Activated CD4-positive, CD25-positive, alpha-beta regulatory T cell treated with anti-CD3 and anti-CD28 coated beads, Interleukin-2, amount 50 U/mL, for 72 hours (primary cell): ENCODE data around the gene OPALIN.
A peak's percentile ranks its signal among the peaks of the same experiment; 100 is the strongest.

Source experiments
- DNase-seq: peaks from one replicate; pipeline ENCODE4 v3.0.0; 2021

OPALIN gene

GRCh38 chr10:96371356-96371755 is 12.6 kb upstream of the OPALIN start:
- no peak for DNase-seq

- DNase-seq, result peak; percentile 47
These were observed 11.9 kb upstream of the OPALIN start for GRCh38 chr10:96370584-96371157.

GRCh38 chr10:96369890-96370583 is 11.2 kb upstream of the OPALIN start:
- DNase-seq, result no peak

GRCh38 chr10:96368971-96369370 is 10.2 kb upstream of the OPALIN start:
- no peak for DNase-seq

- no peak for DNase-seq
These were observed 8.7 kb upstream of the OPALIN start for GRCh38 chr10:96367470-96367869.

GRCh38 chr10:96366508-96366907 is 7.7 kb upstream of the OPALIN start:
- no peak for DNase-seq

DNA sequence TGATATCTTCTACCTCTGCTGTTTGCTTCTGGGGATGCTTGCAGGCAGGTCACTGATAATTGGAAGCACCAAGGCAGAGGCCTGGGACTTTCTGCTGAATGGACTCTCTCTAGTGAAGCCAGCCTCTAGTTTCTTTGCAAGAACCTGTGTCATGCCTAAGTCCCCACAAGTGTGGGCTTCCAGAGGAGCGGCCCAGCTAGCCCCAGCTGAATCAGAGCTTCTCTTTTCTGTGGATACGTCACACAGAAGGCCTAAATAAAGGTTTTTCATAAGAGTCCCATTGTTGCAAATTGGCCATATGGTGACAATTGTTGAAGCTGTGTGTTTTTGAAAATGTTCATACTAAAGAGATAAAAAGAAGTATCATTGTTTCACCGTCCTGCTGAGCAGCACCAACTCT is 6.8 kb upstream of the OPALIN start:
- DNase-seq, result no peak

DNA sequence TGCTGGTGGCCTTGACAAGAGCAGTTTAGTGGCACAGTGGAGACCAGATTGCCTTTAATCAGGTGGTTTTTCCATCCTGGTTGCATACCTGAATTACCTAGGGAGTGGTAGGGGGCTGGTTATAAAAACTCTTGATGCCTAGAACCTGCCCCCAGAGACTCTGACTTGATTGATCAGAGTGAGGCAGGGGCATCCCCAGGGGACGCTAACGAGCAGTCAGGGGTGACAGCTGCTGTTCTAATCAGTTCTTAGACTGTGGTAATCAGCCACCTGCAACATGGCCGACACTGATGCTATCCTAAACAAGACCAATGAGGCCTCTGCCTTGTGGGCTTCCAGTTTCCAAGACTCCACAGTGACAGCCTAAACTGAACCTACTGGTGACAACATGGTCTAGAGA is 2.0 kb upstream of the OPALIN start:
- no peak for DNase-seq

DNA sequence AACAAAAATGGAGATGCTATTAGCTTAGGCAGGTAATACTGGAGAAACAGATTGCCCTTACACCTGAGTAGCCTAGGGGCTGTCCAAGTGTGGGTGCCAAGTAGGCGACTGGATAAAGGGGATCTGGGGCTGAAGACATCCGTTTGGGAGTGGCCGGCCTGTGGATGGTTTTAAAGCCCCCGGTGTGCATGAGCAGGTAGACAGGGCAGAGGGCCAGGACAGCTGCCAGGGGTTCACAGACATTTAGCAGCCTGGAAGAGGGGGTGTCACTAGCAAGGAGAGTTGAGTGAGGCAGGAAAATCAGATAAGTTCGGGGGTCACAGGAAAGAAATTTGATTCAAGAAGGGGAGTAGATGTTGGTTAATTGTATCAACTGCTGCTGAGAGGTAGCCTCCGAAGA is 1.5 kb upstream of the OPALIN start:
- DNase-seq, result no peak

DNA sequence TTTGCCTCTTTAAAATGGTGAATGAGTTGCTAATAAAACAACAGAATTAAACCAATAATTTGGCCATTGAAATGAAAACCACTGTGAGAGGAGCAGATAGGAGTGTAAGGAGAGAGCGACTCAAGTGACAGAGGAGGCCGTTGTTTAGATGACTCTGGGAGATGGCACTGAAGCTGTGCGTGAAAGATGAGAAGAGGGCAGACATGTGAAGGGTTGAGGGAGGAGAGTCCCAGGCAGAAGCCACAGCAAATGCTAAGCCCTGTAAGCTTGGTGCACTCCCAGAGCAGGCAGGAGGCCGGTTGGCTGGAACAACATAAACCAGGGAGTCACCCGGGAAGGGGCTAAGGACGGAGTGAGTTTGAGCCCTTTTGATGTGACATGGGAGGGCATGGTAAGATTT is 814 bp upstream of the OPALIN start:
- DNase-seq, result no peak

DNA sequence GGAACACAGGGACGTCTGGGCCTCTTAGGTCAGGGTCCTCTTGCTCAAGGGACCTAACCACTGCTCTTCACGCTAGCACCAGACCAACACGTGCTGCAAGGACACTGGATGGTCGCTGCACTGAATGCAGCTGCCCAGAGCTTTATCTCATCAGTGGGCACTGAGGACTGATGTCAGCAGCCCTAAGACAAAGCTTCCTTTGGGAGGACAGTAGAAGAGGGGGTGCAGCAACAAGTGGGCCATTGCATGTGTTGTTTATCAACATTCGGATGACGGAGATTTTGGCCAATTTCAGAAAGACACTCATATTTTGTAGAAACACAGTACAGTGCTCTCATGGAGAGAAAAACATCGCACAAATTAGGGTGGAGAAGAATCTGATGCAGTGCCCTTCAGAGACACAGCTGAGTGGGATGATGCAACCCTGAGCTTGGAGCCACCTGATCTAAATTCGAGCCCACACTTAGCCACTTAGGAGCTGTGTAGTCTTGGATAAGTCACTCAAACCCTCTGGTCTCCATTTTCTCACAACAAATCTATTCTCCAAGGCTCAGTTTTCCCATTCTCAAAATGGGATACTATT is 1.7 kb downstream of the OPALIN start:
- no peak for DNase-seq

GRCh38 chr10:96352582-96352981 is 6.2 kb downstream of the OPALIN start:
- no peak for DNase-seq

DNA sequence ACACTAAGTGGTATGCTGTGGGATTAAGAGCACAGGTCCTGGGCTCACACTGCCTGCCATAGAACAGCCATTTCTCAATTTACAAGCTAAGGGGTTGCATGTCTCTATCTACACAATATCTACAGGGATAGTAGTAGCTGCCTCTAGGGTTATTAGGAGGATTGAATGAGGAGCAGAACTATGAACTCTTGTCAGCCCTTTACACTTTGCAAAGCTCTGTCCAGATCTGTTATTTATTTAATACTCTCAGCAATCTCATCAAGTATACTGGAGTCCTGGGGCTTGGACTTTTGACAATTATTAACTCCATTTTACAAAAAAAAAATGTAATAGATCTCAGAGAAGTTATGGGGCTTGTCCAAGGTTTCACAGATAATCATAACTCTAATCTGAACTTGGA is 6.8 kb downstream of the OPALIN start:
- no peak for DNase-seq

GRCh38 chr10:96346295-96346694 is 12.5 kb downstream of the OPALIN start:
- no peak for DNase-seq

DNA sequence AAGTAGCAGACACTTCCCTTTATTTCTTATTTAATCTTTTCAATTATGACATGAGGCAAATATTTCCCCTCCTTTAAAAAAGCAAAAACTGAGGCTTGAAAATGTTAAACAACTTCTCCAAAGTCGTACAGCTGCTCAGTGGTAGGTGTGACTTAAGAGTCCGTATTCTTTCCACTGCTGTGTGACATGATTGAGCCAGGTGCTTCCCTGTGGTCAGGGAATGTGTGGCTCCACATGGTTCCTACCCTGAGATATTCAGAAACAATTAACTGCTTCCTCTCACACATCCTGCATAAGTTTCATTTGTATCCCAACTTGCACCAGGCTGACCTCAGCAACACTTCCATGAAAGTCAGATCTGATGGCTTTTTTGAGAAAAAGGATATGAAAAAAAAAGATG is 13.6 kb downstream of the OPALIN start:
- no peak for DNase-seq

DNA sequence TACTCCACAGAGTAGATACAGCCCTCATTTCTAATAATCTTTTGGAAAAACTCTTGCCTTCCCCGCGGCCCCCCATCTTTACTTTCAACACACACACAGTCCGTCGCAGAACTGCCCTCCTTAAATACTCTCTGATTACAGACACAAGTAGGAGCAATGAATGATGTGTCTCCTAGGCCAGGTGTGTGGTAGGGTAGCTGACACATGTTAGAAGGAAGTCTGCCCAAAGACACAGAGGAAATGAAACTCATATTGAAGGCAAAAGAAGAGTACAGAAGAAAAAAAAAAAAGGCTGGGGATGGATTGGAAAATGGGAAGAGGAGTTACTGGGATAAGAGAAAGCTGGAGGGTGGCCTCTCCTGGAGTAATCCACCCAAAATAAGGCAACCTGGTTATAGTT is 14.6 kb downstream of the OPALIN start:
- DNase-seq, result no peak

DNA sequence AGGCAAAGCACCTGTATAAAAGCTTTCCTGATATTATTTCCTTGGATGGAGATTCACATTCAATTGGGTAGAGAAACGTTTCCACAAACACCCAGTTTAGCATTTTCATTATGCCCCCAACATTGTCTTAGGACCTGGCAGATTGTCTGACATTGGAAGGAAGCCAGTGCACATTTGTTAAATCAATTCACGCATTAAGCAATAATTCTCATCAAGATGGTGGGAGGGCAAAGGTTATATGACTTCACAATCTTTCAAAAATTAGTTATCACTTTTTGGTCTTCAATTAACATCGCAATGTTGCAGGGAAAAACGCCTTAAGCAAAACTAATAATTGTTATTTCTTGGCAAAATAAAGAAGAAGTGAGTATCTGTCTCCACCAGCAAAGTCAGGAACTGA is 16.4 kb downstream of the OPALIN start:
- DNase-seq, result no peak

GRCh38 chr10:96341219-96342182 is 17.3 kb downstream of the OPALIN start:
- DNase-seq, result no peak

- peak; percentile 51 for DNase-seq
These were observed 18.6 kb downstream of the OPALIN start for GRCh38 chr10:96339956-96340904.

GRCh38 chr10:96339383-96339782 is 19.4 kb downstream of the OPALIN start:
- DNase-seq, result no peak

DNA sequence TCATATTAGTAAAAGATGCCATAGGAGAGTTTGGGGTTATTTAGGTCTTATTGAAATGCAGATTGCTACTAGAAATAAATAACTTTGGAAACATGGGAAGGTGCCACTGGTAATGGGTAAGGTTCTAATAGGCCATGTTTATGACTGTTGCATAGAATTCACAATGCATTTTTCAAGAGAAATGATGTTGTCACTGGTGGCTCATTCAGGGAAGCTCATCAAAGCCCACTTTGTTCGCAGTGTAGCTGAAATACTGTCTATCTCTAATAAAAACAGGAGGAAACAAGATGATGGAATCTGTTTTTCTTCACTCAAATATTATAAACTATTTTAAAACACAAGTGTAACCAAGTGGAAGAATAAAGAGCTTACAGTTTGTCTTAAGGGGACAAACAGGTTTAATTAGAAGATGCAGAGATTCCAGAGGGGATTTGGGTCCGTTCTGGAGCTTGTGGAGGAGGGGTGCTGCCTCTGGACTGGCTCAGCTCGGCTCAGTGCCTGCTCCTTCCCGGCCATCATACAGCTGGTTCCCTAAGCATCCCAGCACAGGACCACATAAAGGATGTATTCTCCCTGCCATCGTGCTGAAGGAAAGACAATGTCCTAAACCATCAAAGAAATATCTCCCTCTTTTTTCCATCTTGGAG is 20.4 kb downstream of the OPALIN start:
- DNase-seq, result no peak

DNA sequence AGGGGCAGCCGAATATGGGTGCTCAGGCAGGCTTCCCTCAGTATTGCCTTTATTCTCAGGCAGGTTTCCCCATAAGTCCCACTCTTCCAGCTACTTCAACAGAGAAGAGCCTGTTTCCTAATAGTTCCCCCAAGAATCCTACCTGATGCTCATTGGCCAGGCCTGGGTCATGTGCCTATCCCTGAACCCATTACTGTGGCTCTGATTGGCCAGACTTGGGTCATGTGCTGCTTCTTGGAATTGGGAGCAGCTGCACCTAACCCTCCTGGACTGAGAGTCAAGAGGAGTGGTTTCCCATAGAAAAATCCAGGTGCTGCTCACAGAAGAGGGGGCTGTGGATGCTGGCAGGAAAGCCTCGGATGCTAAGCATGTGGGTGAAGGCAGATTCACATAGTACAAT is 21.7 kb downstream of the OPALIN start:
- DNase-seq, result no peak
